Measurements from ENCODE around the gene OR8H1.

Gene OR8H1, protein sequence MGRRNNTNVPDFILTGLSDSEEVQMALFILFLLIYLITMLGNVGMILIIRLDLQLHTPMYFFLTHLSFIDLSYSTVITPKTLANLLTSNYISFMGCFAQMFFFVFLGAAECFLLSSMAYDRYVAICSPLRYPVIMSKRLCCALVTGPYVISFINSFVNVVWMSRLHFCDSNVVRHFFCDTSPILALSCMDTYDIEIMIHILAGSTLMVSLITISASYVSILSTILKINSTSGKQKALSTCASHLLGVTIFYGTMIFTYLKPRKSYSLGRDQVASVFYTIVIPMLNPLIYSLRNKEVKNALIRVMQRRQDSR

DNA sequence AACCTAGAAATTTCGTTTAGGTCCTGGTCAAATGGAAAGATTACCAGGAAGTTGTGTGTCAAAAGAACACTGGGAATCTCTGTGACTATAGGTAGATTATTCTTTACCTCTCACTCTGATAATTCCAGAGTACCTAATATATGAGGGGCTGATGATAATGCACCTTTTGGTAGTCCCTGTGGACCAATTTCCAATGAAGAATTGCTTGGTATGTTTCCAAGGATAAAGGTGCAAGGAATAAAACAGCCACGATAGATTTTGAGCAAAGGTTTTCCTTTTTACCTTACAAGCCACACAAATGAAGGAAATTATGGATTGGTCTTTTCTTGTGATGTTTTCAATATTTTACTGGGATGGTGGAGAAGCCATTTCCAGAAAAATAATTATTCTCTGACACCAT is at the start of gene OR8H1:
Gene OR8H1 (minus strand): TSS at position 101 of the 400 bp plus-strand sequence. CDS start 1,192 bp downstream, outside the sequence.
- DNase-seq (ENCODE audit: low read depth), result no peak

DNA sequence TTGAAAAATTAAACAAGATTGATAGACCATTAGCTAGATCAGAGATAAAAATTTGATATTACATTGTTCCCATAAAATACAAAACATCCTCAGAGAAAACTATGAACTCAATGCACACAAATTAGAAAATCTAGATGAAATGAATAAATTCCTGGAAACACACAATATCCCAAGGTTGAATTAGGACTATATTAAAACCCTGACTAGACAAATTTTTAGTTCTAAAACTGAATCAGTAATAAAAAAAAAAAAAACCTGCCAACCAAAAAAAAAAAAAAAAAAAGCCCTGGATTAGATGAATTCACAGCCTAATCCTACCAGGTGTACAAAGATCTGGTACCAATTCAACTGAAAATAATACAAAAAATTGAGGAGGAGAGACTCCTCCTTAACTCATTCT is 48.2 kb upstream of the OR8H1 start:
- no peak overlapping the region for H3K4me3 ChIP-seq (ENCODE audit: low read depth, low read length)
- DNase-seq (ENCODE audit: low read depth), result no peak

More for the DNA sequence above, at the start of gene OR8H1:
- no peak within 1 kb of the TSS for H3K4me3 ChIP-seq (ENCODE audit: low read depth, low read length)

GRCh38 chr11:56333156-56333555 is 41.1 kb upstream of the OR8H1 start:
- no peak overlapping the region for H3K4me3 ChIP-seq (ENCODE audit: low read depth, low read length)
- DNase-seq (ENCODE audit: low read depth), result no peak

- H3K4me3 ChIP-seq (ENCODE audit: low read depth, low read length), result no peak overlapping the region
- no peak for DNase-seq (ENCODE audit: low read depth)
Measured at GRCh38 chr11:56331861-56332491, 39.9 kb upstream of the OR8H1 start.

DNA sequence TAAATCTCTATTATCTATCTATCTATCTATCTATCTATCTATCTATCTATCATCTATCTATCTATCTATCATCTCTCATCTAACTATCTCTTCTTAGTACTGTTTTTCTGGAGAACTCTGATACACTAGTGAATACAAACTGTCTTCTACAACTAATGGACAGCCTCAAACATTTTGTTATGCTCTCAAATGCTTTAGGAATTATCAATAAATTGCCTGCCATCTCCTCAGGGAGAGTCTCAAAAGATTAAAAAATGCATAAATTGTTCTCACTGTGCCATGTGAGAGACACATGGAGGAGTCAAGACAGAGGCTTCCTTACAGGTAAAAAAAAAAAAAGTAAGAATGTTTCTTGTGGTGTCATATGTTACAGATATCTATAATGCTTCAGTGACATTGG is 22.8 kb upstream of the OR8H1 start, which contains the start of gene OR8K3:
Gene OR8K3 (plus strand): TSS at position 301 of the 400 bp plus-strand sequence. CDS start 3,163 bp downstream, outside the sequence.
- no peak within 1 kb of the TSS for H3K4me3 ChIP-seq (ENCODE audit: low read depth, low read length)

GRCh38 chr11:56307836-56308235 is 15.8 kb upstream of the OR8H1 start:
- no peak overlapping the region for H3K4me3 ChIP-seq (ENCODE audit: low read depth, low read length)
- no peak for DNase-seq (ENCODE audit: low read depth)

More for the DNA sequence above, 22.8 kb upstream of the OR8H1 start, which contains the start of gene OR8K3:
- DNase-seq (ENCODE audit: low read depth), result no peak

DNA sequence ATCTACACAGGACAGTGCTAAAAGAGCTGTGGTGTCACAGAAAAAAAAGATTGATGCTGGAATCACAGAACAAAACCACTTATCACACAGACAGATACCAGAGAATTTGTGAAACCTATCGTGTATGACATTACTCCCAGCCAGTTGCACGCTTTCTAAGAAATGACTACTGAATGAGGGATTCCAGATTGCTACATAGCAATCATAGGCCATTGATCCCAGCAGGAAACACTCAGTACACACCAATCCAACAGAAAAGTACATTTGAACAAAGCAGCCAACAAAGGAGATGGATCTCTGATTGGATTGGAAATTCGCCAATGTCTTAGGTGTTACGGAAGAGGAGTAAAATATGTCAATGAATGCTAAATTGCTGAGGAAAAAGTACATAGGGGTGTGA is 4.8 kb upstream of the OR8H1 start:
- no peak overlapping the region for H3K4me3 ChIP-seq (ENCODE audit: low read depth, low read length)
- no peak for DNase-seq (ENCODE audit: low read depth)

- no peak within 1 kb of the TSS for H3K4me3 ChIP-seq (ENCODE audit: low read depth, low read length)
- no peak for DNase-seq (ENCODE audit: low read depth)
Measured at GRCh38 chr11:56273854-56274253, 18.2 kb downstream of the OR8H1 start, which contains the start of gene OR5T1. Gene OR5T1, plus strand, starts transcription at chr11:56274154. Its CDS starts 1,485 bp downstream, at chr11:56275639.

- DNase-seq (ENCODE audit: low read depth), result no peak
- no peak overlapping the region for H3K4me3 ChIP-seq (ENCODE audit: low read depth, low read length)
Measured at GRCh38 chr11:56271092-56271491, 21.0 kb downstream of the OR8H1 start.

- no peak within 1 kb of the TSS for H3K4me3 ChIP-seq (ENCODE audit: low read depth, low read length)
- no peak for DNase-seq (ENCODE audit: low read depth)
Measured at GRCh38 chr11:56251954-56252353, 40.1 kb downstream of the OR8H1 start, which contains the start of gene OR5T3. Gene OR5T3, plus strand, starts transcription at chr11:56252254. Its CDS starts 0 bp downstream, at chr11:56252254.

All from skeletal muscle cell (primary cell).